Right lobe of liver (tissue), 4 donors: ENCODE measurements around the gene OMD.

ENCODE experiments used
- CTCF ChIP-seq, 4 donors: fragments of 200-600 bp in 3 of 4; fragments of 450-650 bp in 1 of 4; IDR thresholded peaks; one replicate each; pipeline versions ENCODE4 v1.5.1 to v1.8.0; 2016 to 2022; ENCODE audit warnings: antibody characterized with exemption in 4 of 4, mild to moderate bottlenecking in 2 of 4
- POLR2A ChIP-seq: fragments of 450-650 bp; IDR thresholded peaks from one replicate; pipeline ENCODE4 v1.6.1; 2017; ENCODE audit warnings: antibody characterized with exemption, mild to moderate bottlenecking
- donor health status: DM: no; HTN: no; CAD: no.
- donor health status: DM: no; HTN: no; CAD: no.
- donor health status: DM: no; HTN: yes; CAD: no.

GRCh38 chr9:92405818-92406217 lies 18.5 kb downstream of the OMD start:
- TF ChIP-seq CTCF (IDR thresholded peaks at IDR 0.05) = no peak
- no peak for TF ChIP-seq POLR2A
